Mesothelial cell of epicardium (in vitro differentiated cells): ENCODE results near the gene CCL21. TPM values are rescaled to one million over a fixed set of nuclear protein-coding genes. Genes with fewer than 3 reads are reported as not detected.

Experiments used
- DNase-seq, 2 experiments: peaks; one replicate each; pipeline ENCODE4 v3.0.0; 2021; ENCODE audit warnings: low spot score in 2 of 2; ENCODE audit not compliant: unreplicated experiment in 2 of 2
- H3K27ac Mint-ChIP-seq: 2 replicates; pipeline ENCODE4 v1.8.0; 2021; ENCODE audit warnings: mixed read lengths
- H3K27me3 Mint-ChIP-seq: 2 replicates; pipeline ENCODE4 v1.8.0; 2021; ENCODE audit warnings: low read depth, mixed read lengths
- H3K36me3 Mint-ChIP-seq: 2 replicates; pipeline ENCODE4 v1.8.0; 2021; ENCODE audit warnings: mixed read lengths
- H3K4me1 Mint-ChIP-seq: 2 replicates; pipeline ENCODE4 v1.8.0; 2021; ENCODE audit warnings: mixed read lengths
- H3K4me3 Mint-ChIP-seq: 2 replicates; pipeline ENCODE4 v1.8.0; 2021; ENCODE audit warnings: mild to moderate bottlenecking, moderate library complexity, mixed read lengths
- H3K9me3 Mint-ChIP-seq: 2 replicates; pipeline ENCODE4 v1.8.0; 2021; ENCODE audit warnings: mixed read lengths
- total RNA-seq: library from RNA; stranded (reverse); gene quantifications from 3 replicates; pipeline ENCODE4 v1.2.1, GENCODE V29; 2021
- TF ChIP-seq, protein P1 (sequence below): fragments of 200-600 bp; sonication (generic); IDR thresholded peaks from one replicate; pipeline ENCODE4 v1.5.0; 2021; ENCODE audit warnings: antibody characterized with exemption; ENCODE audit not compliant: unreplicated experiment

Gene CCL21
- total RNA-seq, 1 donor from 2014 or later = not detected

DNA sequence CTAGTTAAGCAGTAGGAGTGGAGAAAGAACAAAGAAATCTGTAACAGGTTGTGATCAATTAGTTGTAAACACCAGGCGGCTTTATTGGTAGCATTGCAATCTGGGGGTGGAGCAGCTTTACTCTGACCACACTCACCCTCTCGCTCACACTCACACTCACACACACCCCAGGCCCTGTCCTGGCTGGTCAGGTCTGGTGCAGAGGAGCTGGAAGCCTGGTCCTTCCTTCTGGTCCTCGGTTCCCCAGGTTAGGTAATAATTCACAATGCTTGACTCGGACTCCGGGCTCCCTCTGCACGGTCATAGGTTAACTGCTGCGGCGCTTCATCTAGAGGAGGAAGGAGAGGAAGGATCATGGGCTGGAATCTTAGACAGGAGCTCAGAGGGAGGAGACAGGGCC, 20.4 kb downstream of the CCL21 start:
- H3K4me3 Mint-ChIP-seq = no peak overlapping the region
- no peaks in the 10 kb centered on the region for H3K4me1 Mint-ChIP-seq
- no peaks in the 10 kb centered on the region for H3K27me3 Mint-ChIP-seq
- no peak for DNase-seq
- no peak overlapping the region for H3K27ac Mint-ChIP-seq
- H3K36me3 Mint-ChIP-seq = peaks cover 5% of the 10 kb centered on the region
- H3K9me3 Mint-ChIP-seq = peaks cover 10% of the 10 kb centered on the region
- TF ChIP-seq, protein P1, sequence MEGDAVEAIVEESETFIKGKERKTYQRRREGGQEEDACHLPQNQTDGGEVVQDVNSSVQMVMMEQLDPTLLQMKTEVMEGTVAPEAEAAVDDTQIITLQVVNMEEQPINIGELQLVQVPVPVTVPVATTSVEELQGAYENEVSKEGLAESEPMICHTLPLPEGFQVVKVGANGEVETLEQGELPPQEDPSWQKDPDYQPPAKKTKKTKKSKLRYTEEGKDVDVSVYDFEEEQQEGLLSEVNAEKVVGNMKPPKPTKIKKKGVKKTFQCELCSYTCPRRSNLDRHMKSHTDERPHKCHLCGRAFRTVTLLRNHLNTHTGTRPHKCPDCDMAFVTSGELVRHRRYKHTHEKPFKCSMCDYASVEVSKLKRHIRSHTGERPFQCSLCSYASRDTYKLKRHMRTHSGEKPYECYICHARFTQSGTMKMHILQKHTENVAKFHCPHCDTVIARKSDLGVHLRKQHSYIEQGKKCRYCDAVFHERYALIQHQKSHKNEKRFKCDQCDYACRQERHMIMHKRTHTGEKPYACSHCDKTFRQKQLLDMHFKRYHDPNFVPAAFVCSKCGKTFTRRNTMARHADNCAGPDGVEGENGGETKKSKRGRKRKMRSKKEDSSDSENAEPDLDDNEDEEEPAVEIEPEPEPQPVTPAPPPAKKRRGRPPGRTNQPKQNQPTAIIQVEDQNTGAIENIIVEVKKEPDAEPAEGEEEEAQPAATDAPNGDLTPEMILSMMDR = no peak

DNA sequence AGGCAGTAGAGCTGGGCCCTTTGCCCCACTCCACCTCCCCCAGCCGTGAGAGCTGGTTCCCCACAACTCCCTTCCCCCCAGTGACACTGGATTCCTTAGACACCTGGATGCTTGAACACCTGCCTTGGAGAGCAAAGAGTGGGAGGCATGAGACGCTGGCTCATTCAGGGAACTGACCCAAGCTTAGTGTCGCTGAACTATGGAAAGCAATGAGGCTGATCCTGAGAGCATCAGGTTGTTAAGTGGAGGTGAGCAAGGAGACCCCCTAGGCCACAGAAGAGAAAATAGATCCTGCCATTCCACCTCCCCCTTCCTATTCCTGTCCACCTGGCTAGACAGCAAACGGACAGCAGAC, 20.8 kb downstream of the CCL21 start:
- Mint-ChIP-seq H3K27me3 (no peaks in the 10 kb centered on the region), H3K4me1 (no peaks in the 10 kb centered on the region), H3K36me3 (peaks cover 5% of the 10 kb centered on the region), H3K9me3 (peaks cover 10% of the 10 kb centered on the region), H3K27ac (no peak overlapping the region), H3K4me3 (no peak overlapping the region)
- TF ChIP-seq, protein P1 = no peak
- DNase-seq = no peak

DNA sequence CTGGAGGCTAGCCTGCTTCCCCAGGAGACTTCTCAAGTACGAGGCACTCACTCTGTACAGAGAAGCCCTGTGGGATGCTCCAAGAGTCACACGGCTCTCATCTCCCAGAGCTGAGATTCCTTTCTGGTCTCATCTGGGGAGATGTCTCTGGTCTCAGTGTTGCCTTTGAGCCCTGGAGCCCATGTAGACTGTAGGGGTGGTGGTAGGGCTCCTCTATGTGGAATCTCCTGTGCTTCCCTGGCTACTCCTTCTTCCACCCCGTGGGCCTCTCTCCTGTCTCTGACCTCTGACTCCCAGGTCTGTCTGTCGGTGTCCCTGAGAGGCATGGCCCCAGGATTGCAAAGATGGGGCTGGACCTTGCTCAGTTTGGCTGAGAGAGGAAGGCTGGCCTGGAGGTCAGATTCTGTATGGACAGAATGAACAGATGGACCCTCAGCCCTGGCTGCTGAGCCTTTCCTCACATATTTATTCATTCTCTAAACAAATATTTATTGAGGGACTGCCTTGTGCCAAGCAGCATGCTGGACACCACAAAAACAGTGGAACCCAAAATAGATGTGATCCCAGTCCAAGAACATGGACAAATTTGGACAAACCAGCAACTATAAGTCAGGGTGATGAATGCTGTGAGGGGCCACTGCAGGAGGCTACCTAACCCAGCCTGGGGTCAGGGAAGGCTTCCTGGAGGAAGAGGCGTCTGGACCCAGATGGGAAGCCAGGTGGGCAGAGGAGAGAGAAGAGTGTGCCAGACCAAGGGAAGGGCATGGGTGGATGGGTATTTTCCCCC, 21.4 kb downstream of the CCL21 start:
- Mint-ChIP-seq H3K36me3 (peaks cover 5% of the 10 kb centered on the region), H3K4me3 (no peak overlapping the region), H3K4me1 (no peaks in the 10 kb centered on the region), H3K9me3 (peaks cover 6% of the 10 kb centered on the region), H3K27ac (no peak overlapping the region), H3K27me3 (no peaks in the 10 kb centered on the region)
- no peak for DNase-seq
- TF ChIP-seq, protein P1 = no peak

DNA sequence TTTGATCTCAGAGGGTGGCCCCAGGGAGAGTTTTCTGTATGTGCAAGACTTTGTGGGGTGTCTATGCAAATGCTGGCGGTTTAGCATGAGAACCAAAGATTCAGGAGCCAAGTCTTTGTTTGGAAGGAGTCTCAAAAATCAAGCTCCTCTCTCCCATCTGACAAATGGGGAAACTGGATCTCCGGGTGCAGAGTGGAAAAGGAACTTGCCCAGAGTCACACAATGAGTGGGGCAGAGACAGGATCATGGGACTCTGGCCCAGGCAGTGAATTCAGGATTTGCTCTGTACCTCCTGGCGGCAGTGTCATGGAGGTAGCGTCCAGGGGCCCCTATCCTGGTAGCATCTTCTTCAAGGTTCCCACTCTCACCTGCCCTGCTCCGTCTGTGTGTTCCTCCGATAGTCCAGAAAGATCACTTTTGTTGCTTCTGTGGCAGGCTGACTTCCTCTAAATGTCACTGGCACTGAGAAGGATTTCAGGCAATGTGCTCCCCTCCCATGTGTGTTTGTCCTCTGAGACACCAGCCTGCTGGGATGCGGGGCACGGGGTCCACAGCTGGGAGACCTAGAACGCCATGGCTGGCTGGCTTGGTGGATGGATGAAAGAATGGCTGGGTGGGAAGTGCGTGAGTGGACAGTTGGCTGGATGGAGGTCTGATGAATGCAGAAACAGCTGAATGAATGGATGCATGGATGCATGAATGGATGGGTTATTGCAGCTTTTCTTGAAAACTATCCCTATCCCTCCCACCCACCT, 22.5 kb downstream of the CCL21 start:
- Mint-ChIP-seq H3K27me3 (no peaks in the 10 kb centered on the region), H3K36me3 (peaks cover 3% of the 10 kb centered on the region), H3K4me1 (no peaks in the 10 kb centered on the region), H3K4me3 (no peak overlapping the region), H3K27ac (no peak overlapping the region), H3K9me3 (no peaks in the 10 kb centered on the region)
- DNase-seq = no peak
- TF ChIP-seq, protein P1 = no peak

DNA sequence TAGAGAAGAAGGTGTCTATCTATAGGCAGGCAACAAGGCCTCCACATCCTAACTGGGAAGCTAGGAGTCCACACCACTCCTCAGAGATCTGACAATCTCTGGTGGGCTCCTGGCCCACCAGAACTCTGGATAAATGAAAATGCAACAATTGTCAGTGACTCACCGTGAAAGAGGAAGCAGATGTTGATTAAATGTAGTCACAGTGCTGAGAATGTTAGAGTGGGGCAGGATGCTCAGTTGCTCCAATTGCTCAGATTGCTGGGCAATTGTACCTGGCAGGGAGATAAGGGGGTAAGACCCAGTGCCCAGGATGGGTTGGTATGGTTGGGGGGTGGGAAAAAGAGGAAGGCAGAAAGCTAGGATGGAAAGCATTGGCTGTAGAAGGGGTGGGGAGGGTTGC, 23.2 kb downstream of the CCL21 start:
- Mint-ChIP-seq H3K36me3 (peaks cover 5% of the 10 kb centered on the region), H3K27me3 (no peaks in the 10 kb centered on the region), H3K9me3 (no peaks in the 10 kb centered on the region), H3K27ac (no peak overlapping the region), H3K4me1 (no peaks in the 10 kb centered on the region), H3K4me3 (no peak overlapping the region)
- TF ChIP-seq, protein P1 = no peak
- DNase-seq = no peak
